Mesothelial cell of epicardium (in vitro differentiated cells): Measurements from ENCODE around the gene NFIB. TPM values are rescaled to one million over a fixed set of nuclear protein-coding genes. Genes with fewer than 3 reads are reported as not detected.

ENCODE experiments used
- DNase-seq, 2 experiments: peaks; one replicate each; pipeline ENCODE4 v3.0.0; 2021; ENCODE audit warnings: low spot score in 2 of 2; ENCODE audit not compliant: unreplicated experiment in 2 of 2
- H3K27ac Mint-ChIP-seq: 2 replicates; pipeline ENCODE4 v1.8.0; 2021; ENCODE audit warnings: mixed read lengths
- H3K27me3 Mint-ChIP-seq: 2 replicates; pipeline ENCODE4 v1.8.0; 2021; ENCODE audit warnings: low read depth, mixed read lengths
- H3K36me3 Mint-ChIP-seq: 2 replicates; pipeline ENCODE4 v1.8.0; 2021; ENCODE audit warnings: mixed read lengths
- H3K4me1 Mint-ChIP-seq: 2 replicates; pipeline ENCODE4 v1.8.0; 2021; ENCODE audit warnings: mixed read lengths
- H3K4me3 Mint-ChIP-seq: 2 replicates; pipeline ENCODE4 v1.8.0; 2021; ENCODE audit warnings: mild to moderate bottlenecking, moderate library complexity, mixed read lengths
- H3K9me3 Mint-ChIP-seq: 2 replicates; pipeline ENCODE4 v1.8.0; 2021; ENCODE audit warnings: mixed read lengths
- CTCF ChIP-seq: fragments of 200-600 bp; sonication (generic); IDR thresholded peaks from one replicate; pipeline ENCODE4 v1.5.0; 2021; ENCODE audit warnings: antibody characterized with exemption; ENCODE audit not compliant: unreplicated experiment
- total RNA-seq: library from RNA; stranded (reverse); gene quantifications from 3 replicates; pipeline ENCODE4 v1.2.1, GENCODE V29; 2021

The NFIB gene
- total RNA-seq, 1 donor from 2014 or later = 230 TPM

- H3K27me3 Mint-ChIP-seq = no peaks in the 10 kb centered on the region
- DNase-seq = no peak
- H3K27ac Mint-ChIP-seq = peak overlapping the region; percentile 88
- peaks cover 82% of the 10 kb centered on the region for H3K4me1 Mint-ChIP-seq
- H3K9me3 Mint-ChIP-seq = no peaks in the 10 kb centered on the region
- no peak overlapping the region for H3K4me3 Mint-ChIP-seq
- peaks cover 7% of the 10 kb centered on the region for H3K36me3 Mint-ChIP-seq
- no peak for TF ChIP-seq CTCF
Observed at GRCh38 chr9:14238518-14238917, 75.4 kb downstream of the NFIB start.

DNA sequence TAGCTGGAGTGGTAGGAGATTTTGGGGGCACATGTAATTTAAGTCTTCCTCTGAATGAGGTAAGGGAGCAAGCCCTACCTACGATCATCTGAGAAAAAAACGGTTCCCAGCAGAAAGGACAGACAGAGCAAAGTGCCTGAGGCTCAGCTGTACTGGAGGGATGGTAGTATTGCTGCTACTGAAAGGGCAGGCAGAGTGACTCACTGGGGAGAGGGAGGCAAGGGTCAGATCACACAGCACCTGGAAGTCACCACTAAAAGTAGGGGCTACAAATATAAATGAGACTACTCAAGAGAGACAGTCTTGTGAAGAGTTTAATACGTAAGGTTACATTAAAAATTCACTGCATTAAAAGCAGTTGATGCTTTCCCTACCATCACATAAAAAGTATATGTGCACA lies 75.9 kb downstream of the NFIB start:
- Mint-ChIP-seq H3K27me3 (no peaks in the 10 kb centered on the region), H3K27ac (peak overlapping the region; percentile 88), H3K4me3 (no peak overlapping the region), H3K9me3 (no peaks in the 10 kb centered on the region), H3K4me1 (peaks cover 77% of the 10 kb centered on the region), H3K36me3 (peaks cover 7% of the 10 kb centered on the region)
- TF ChIP-seq CTCF = no peak
- DNase-seq = no peak

DNA sequence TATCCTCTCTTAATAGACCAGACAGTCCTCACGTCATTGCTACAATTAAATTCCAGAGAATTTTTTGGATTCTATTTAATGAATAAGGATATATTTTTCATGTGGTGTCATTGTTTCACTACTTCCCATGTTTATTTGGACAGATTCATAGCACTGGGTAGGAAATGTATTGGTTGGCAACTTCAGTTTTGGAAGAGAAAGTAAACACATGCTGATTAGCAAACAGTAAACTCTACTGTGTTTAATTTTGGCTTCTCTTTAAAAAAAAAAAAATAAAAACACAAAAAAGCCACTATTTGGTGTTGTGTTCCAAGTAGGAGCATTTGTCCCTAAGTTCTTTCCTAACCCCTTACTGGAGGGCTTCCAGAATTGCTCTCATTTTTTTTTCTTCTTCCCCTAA lies 77.3 kb downstream of the NFIB start:
- H3K9me3 Mint-ChIP-seq = no peaks in the 10 kb centered on the region
- no peaks in the 10 kb centered on the region for H3K27me3 Mint-ChIP-seq
- DNase-seq = no peak
- no peak for TF ChIP-seq CTCF
- peaks cover 65% of the 10 kb centered on the region for H3K4me1 Mint-ChIP-seq
- H3K36me3 Mint-ChIP-seq = peaks cover 7% of the 10 kb centered on the region
- no peak overlapping the region for H3K4me3 Mint-ChIP-seq
- no peak overlapping the region for H3K27ac Mint-ChIP-seq

DNA sequence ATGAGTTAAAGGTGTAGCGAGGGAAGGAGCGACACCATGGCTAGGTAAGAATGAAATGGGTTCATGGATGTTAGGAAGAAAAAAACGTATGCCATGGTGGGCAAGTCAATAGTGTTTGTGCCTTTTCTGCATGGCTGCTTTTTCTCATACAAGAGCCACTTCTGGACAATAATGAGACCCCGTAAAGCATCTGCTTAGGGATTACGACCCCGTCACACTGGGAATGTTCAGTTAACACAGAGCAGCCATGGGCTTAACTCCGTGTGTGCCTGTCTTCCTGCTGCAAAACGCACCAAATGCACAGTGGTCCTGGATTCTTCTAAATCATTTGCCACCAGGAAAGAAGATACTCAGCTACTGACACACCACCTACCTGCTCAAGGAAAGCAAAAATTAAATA lies 81.8 kb downstream of the NFIB start:
- DNase-seq = no peak
- Mint-ChIP-seq H3K4me3 (no peak overlapping the region), H3K36me3 (peaks cover 10% of the 10 kb centered on the region), H3K9me3 (no peaks in the 10 kb centered on the region), H3K27me3 (no peaks in the 10 kb centered on the region), H3K27ac (no peak overlapping the region), H3K4me1 (peaks cover 25% of the 10 kb centered on the region)
- TF ChIP-seq CTCF = no peak

DNA sequence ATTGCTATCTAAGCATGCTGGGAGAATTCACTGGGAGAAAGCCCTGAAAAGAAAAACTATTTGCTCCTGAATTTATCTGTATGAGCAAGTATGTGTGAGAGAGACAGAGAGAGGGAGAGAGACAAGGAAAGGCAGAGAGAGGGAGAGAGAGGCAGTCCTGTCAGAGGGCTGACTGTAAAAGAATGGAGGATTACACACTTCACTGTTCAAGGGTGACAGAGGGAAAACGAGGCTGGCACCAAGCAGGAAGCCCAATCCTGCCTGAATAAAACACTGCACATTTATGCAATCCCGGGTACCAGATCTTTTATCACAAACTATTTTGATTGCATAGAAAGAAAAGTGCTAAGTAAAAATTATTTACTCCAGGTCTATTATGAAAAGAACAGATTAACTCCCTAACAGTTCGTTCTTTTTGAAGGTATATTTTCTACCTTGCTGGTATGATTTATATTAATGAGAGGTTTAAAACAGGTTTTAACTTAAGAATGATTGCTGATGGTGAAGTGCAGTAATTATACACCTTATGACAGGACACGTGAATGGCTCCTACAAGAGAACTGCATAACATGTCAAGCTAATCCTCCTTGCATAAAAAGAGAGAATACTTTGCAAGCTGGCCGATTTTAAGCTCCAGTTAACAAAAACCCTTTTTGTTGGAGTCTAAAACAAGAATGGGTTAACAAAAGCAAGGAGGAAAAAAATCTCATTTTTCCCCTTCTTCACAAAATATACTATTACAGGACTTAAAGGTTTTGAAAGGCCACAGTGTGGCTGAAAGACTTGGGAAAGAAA lies 82.5 kb downstream of the NFIB start:
- Mint-ChIP-seq H3K27me3 (no peaks in the 10 kb centered on the region), H3K4me1 (peaks cover 20% of the 10 kb centered on the region), H3K36me3 (peaks cover 13% of the 10 kb centered on the region), H3K4me3 (no peak overlapping the region), H3K9me3 (no peaks in the 10 kb centered on the region), H3K27ac (no peak overlapping the region)
- no peak for DNase-seq
- TF ChIP-seq CTCF = no peak
